ENCODE results near the gene NPTN. TPM values are rescaled to one million over a fixed set of nuclear protein-coding genes. Genes with fewer than 3 reads are reported as not detected.

The NPTN gene
- polyA plus RNA-seq, 1 donor (not counting 4 experiments of a cell fraction or from before 2014, with no cell fraction given): 223 TPM

DNA sequence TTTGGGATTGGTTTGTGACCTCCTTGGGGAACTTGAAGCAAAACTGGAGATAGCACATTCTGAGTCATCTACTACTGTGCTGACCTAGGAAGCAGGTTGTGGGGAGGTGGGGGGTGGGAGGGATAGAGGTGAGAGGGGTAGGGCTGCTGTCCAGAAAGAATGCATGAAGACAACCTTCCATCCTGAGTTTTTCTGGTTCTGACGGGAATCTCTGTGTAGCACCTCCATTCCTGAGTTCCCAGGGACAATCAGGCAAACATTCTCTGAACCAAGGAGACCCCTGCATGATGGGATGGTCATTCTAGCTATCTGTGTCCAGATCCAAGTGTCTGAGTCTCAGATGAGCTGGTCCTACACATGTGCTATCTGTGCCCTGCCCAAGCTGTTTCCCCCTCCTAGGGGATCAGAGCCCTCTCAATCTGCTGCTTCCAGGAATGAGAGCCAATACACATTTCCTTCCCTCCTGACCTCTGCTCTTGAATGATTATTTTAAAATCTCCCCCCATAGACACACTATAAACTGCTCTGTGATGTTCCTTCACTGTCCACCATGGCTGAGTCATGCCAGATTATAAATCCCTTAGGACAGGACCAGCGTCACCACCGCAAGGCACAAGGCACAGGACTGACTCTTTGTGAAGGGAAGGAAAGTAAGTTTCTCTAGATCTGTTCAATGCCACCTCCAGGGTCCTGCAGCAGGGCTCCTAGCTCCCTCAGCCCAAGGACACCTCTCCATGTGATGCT lies 48.8 kb upstream of the NPTN start:
- no peak overlapping the region for H3K27ac ChIP-seq (ENCODE audit: control insufficient read depth, insufficient read depth, low read length)
- H3K4me2 ChIP-seq (ENCODE audit: control insufficient read depth, extremely low read depth, insufficient read depth, low read depth, low read length): no peak overlapping the region
- H3K9me3 ChIP-seq (ENCODE audit: control insufficient read depth, low read depth, low read length): no peaks in the 10 kb centered on the region
- no peaks in the 10 kb centered on the region for H3K9me1 ChIP-seq (ENCODE audit: control insufficient read depth, extremely low read depth, insufficient read depth, low read length)
- H3K79me2 ChIP-seq (ENCODE audit: control insufficient read depth, insufficient read depth, low read length): peaks cover 24% of the 10 kb centered on the region
- no peaks in the 10 kb centered on the region for H3K36me3 ChIP-seq (ENCODE audit: control insufficient read depth in 2 of 2, extremely low read depth in 1 of 2, insufficient read depth in 2 of 2, low read length in 2 of 2)
- H4K20me1 ChIP-seq (ENCODE audit: control insufficient read depth, extremely low read depth, insufficient read depth, low read length): no peaks in the 10 kb centered on the region
- H3K4me1 ChIP-seq (ENCODE audit: control insufficient read depth, extremely low read depth, insufficient read depth, low read length): peaks cover 19% of the 10 kb centered on the region
- FAIRE-seq (no peak), DNase-seq (ENCODE audit: low read depth, low spot score) (no peak)
- H3K27me3 ChIP-seq (ENCODE audit: control insufficient read depth, extremely low read depth, insufficient read depth, low read length): no peaks in the 10 kb centered on the region
- no peak for TF ChIP-seq EZH2 (IDR thresholded peaks at IDR 0.05; ENCODE audit: low read length)
- TF ChIP-seq, protein P1, sequence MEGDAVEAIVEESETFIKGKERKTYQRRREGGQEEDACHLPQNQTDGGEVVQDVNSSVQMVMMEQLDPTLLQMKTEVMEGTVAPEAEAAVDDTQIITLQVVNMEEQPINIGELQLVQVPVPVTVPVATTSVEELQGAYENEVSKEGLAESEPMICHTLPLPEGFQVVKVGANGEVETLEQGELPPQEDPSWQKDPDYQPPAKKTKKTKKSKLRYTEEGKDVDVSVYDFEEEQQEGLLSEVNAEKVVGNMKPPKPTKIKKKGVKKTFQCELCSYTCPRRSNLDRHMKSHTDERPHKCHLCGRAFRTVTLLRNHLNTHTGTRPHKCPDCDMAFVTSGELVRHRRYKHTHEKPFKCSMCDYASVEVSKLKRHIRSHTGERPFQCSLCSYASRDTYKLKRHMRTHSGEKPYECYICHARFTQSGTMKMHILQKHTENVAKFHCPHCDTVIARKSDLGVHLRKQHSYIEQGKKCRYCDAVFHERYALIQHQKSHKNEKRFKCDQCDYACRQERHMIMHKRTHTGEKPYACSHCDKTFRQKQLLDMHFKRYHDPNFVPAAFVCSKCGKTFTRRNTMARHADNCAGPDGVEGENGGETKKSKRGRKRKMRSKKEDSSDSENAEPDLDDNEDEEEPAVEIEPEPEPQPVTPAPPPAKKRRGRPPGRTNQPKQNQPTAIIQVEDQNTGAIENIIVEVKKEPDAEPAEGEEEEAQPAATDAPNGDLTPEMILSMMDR (optimal IDR thresholded peaks at IDR 0.05 in 1 of 3, IDR thresholded peaks at IDR 0.05 in 1 of 3, conservative IDR thresholded peaks at IDR 0.05 in 1 of 3; ENCODE audit: extremely low read depth in 1 of 3, insufficient read depth in 2 of 3, low read length in 3 of 3): no peak
- dilution Hi-C loops (cut with MboI; ENCODE audit: extremely low pct_ligation_motif_present, low sequenced_read_pairs): loop anchor here (25.0 kb wide), 1 partner anchor 95 kb away; no protein-coding TSS in a partner anchor
- no peak overlapping the region for H3K4me3 ChIP-seq (ENCODE audit: control insufficient read depth in 2 of 3, extremely low read depth in 1 of 3, insufficient read depth in 2 of 3, low read depth in 1 of 3, low read length in 3 of 3)
- H2AFZ ChIP-seq (ENCODE audit: control insufficient read depth, low read length): no peak overlapping the region
- H3K9ac ChIP-seq (ENCODE audit: control insufficient read depth, extremely low read depth, insufficient read depth, low read length): no peak overlapping the region

DNA sequence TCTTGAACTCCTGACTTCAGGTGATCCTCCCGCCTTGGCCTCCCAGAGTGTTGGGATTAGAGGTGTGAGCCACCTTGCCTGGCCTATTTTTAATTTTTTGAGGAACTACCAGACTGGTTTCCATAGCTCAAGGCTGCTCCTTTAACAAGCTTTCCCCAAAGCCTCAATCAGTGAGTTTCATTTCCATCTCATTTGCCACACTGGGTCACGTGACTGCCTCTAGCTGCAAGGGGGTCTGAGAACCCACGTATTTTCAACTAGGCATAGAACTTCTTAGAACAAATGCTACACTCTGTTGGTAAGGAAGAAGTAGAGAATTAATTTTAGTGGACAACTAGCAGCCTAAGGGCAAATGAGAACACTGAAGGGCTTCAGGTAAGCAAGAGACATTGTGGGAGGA lies 47.9 kb upstream of the NPTN start:
- dilution Hi-C loops (cut with MboI; ENCODE audit: extremely low pct_ligation_motif_present, low sequenced_read_pairs): loop anchor here (25.0 kb wide), 1 partner anchor 94 kb away; no protein-coding TSS in a partner anchor
- DNase-seq (ENCODE audit: low read depth, low spot score): no peak
- Histone ChIP-seq H3K79me2 (ENCODE audit: control insufficient read depth, insufficient read depth, low read length) (peaks cover 14% of the 10 kb centered on the region), H3K9me1 (ENCODE audit: control insufficient read depth, extremely low read depth, insufficient read depth, low read length) (no peaks in the 10 kb centered on the region), H4K20me1 (ENCODE audit: control insufficient read depth, extremely low read depth, insufficient read depth, low read length) (no peaks in the 10 kb centered on the region), H3K9ac (ENCODE audit: control insufficient read depth, extremely low read depth, insufficient read depth, low read length) (no peak overlapping the region), H3K4me3 (ENCODE audit: control insufficient read depth in 2 of 3, extremely low read depth in 1 of 3, insufficient read depth in 2 of 3, low read depth in 1 of 3, low read length in 3 of 3) (no peak overlapping the region), H3K27ac (ENCODE audit: control insufficient read depth, insufficient read depth, low read length) (no peak overlapping the region), H3K4me2 (ENCODE audit: control insufficient read depth, extremely low read depth, insufficient read depth, low read depth, low read length) (no peak overlapping the region), H3K9me3 (ENCODE audit: control insufficient read depth, low read depth, low read length) (no peaks in the 10 kb centered on the region), H3K4me1 (ENCODE audit: control insufficient read depth, extremely low read depth, insufficient read depth, low read length) (peaks cover 9% of the 10 kb centered on the region), H3K36me3 (ENCODE audit: control insufficient read depth in 2 of 2, extremely low read depth in 1 of 2, insufficient read depth in 2 of 2, low read length in 2 of 2) (no peaks in the 10 kb centered on the region), H2AFZ (ENCODE audit: control insufficient read depth, low read length) (no peak overlapping the region), H3K27me3 (ENCODE audit: control insufficient read depth, extremely low read depth, insufficient read depth, low read length) (no peaks in the 10 kb centered on the region)
- no peak for FAIRE-seq
- no peak for TF ChIP-seq EZH2 (IDR thresholded peaks at IDR 0.05; ENCODE audit: low read length)
- TF ChIP-seq, protein P1 (optimal IDR thresholded peaks at IDR 0.05 in 1 of 3, IDR thresholded peaks at IDR 0.05 in 1 of 3, conservative IDR thresholded peaks at IDR 0.05 in 1 of 3; ENCODE audit: extremely low read depth in 1 of 3, insufficient read depth in 2 of 3, low read length in 3 of 3): no peak

Measured in keratinocyte (primary cell).